Choroid plexus epithelial cell (primary cell): ENCODE data around the gene COL4A2.
A peak's percentile ranks its signal among the peaks of the same experiment; 100 is the strongest.

Experiments
- DNase-seq: peaks from one replicate; pipeline ENCODE4 v3.0.0-alpha.2; 2010; ENCODE audit warnings: low read depth
- H3K4me3 ChIP-seq: 2 replicates; pipeline ENCODE4 v1.5.1; 2011; ENCODE audit warnings: low read depth, mild to moderate bottlenecking, control low read depth, low read length, moderate library complexity
- TF ChIP-seq, protein P1 (sequence below): conservative IDR thresholded peaks from 2 replicates; pipeline ENCODE4 v1.5.1; 2011; ENCODE audit warnings: low read depth, mild to moderate bottlenecking, control low read depth, inconsistent platforms, low read length, moderate library complexity

The COL4A2 gene

DNA sequence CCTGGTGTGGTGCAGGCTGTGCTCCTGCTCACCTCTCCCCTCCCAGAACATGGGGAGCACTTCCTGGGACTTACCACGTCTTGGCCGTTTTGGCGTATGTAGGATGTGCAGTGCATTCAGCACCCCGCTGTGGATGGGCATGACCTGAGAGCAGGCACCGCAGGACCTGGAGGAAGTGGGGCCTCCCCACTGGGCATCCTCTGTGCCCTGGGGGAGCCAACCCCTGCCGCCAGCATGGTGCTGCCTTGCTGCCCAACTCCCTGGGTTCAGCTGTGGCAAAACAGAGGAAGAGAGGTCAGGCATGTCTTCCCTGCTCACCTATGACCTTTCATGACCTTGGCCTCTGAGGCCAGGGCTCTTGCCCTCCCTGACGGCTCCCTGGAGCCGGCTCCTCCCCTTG lies 150.9 kb downstream of the COL4A2 start:
- no peak overlapping the region for H3K4me3 ChIP-seq
- DNase-seq = no peak
- TF ChIP-seq, protein P1, sequence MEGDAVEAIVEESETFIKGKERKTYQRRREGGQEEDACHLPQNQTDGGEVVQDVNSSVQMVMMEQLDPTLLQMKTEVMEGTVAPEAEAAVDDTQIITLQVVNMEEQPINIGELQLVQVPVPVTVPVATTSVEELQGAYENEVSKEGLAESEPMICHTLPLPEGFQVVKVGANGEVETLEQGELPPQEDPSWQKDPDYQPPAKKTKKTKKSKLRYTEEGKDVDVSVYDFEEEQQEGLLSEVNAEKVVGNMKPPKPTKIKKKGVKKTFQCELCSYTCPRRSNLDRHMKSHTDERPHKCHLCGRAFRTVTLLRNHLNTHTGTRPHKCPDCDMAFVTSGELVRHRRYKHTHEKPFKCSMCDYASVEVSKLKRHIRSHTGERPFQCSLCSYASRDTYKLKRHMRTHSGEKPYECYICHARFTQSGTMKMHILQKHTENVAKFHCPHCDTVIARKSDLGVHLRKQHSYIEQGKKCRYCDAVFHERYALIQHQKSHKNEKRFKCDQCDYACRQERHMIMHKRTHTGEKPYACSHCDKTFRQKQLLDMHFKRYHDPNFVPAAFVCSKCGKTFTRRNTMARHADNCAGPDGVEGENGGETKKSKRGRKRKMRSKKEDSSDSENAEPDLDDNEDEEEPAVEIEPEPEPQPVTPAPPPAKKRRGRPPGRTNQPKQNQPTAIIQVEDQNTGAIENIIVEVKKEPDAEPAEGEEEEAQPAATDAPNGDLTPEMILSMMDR = no peak

DNA sequence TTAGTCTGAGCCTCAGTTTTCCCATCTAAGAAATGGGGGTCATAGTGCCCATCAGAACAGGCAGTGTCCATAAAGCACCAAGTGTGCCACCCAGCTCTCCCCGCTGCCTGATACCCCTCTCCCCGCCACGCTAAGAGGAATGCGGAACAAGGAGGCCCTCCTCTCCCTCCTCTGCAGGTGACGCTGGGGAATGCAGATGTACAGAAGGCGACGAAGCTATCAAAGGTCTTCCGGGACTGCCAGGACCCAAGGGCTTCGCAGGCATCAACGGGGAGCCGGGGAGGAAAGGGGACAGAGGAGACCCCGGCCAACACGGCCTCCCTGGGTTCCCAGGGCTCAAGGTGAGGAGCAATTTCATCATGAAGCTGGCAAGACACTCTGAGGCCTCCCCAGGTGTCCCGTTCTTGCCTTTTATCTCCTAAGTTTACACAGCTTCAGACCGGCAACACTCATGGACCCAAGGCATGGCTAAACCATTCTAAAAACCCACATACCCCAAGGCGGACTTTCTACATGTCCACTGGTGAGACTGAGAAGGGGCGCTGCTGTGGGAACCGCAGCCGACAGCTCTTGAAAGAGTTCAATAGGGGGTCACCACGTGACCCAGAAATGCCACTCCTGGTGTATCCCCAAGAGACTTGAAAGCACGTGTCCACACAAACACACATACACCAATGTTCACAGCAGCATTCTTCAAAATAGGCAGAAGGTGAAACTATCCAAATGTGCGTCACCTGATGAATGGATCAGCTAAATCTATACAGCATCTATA lies 151.7 kb downstream of the COL4A2 start:
- no peak for DNase-seq
- TF ChIP-seq, protein P1 = no peak

DNA sequence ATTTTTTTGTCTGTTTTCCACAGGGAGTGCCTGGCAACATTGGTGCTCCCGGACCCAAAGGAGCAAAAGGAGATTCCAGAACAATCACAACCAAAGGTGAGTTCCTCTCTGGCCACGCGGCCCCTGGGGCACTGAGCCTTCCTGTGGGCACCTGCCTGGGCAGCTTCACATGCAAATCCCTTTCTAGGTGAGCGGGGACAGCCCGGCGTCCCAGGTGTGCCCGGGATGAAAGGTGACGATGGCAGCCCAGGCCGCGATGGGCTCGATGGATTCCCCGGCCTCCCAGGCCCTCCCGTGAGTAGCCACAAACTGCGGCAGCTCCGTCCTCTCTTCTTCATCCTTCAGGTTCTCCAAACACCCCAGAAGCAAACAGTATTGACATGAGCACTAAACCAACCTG lies 155.0 kb downstream of the COL4A2 start:
- H3K4me3 ChIP-seq = no peak overlapping the region
- TF ChIP-seq, protein P1 = no peak
- no peak for DNase-seq

More for the DNA sequence above, 151.7 kb downstream of the COL4A2 start:
- H3K4me3 ChIP-seq = no peak overlapping the region

DNA sequence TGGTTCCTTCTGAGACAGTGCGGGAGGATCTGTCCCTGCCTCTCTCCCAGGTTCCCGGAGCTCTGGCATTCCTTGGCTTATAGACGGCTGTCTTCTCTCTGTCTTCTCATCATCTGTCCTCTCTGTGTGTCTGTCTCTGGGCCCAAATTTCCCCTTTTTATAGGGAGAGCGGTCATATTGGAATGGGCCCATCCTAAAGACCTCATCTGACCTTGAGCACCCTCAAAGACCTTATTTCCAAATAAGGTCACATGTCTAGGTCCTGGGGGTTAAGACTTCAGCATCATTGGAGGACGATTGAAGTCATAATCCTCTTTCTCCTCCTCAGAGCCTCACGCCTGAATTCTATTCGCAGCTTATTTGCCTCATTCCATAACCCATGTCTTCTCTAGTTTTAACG lies 156.1 kb downstream of the COL4A2 start:
- H3K4me3 ChIP-seq = no peak overlapping the region
- TF ChIP-seq, protein P1 = no peak
- DNase-seq = no peak

DNA sequence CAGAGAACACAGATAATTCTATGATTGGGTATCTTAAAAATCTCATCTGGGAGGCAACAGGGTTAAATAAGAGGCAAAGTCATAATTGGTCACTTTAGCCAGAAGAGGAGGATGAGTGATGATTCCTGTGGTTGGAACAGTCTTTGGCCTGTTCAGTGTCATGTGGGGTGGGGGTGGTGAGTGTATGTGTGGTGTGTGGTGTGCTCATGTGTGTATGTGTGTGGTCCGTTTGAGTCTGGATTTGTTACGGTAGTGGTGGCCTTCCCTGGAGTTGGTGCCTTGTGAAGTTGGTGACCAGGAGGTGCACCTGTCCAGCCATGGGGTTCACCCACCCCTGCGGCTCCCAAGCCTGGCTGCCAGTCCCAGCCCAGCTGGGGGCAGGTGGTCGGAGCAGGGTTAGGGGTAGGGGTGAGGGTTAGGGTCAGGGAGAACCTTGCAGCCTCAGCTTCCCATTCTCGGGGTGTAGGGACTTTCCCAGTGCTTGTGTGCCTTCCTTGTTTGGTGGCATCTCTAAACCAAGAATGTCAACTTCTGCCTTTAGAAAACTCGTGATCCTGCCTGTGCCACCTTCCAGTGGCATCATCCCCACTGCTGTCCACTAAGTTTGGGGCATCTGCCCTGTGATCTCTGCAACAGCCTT lies 156.9 kb downstream of the COL4A2 start:
- TF ChIP-seq, protein P1 = no peak
- peak; percentile 41 for DNase-seq
- H3K4me3 ChIP-seq = no peak overlapping the region

DNA sequence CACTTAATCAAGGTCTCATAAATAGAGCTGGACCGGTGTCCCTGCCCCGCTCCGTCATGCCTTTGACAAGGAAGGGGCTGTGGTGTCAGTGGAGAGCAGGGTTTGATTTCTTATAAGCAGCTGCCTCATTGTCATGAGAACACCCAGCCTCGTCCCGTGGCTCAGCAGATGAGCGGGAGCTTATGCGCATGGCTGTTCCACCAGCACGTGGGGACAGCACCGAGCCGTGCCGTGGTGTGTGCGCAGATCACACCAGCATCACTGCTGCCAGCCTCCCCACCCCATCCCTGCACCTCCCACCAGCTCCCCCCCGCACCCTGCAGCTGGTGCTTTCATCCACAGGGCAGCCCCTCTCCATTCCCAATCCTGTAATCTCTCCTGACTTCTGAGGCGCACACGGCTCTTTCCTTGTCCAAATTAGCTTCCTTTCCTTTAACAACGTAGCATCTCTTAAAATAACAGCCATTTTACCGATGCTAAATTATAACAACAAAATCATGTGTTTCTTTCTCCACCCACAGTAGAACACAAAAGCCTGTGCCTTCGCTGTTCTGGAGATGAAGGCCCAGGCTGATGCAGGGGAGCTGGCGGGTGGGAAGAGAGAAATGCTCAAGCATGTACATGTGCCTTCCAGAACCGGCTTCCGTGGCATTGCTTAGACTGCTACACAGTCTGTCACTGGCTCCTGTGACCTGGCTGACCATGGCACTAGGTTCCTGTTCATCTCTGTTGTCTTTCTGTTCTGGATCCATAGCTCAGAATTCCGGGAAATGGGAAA lies 157.7 kb downstream of the COL4A2 start:
- TF ChIP-seq, protein P1 = no peak
- DNase-seq = no peak
- H3K4me3 ChIP-seq = no peak overlapping the region
